T-helper 1 cell treated with Interleukin-12 subunit alpha and Interleukin-12 subunit beta and Interleukin-4 antibody, amounts not matched to agents 30 μg/mL and 1 μg/mL, for 36 hours (primary cell): ENCODE measurements around the gene G3BP1.

ENCODE experiments used
- H3K27ac Mint-ChIP-seq: one replicate; pipeline ENCODE4 v1.8.0; 2021; ENCODE audit warnings: mild to moderate bottlenecking, mixed read lengths
- H3K27me3 Mint-ChIP-seq: one replicate; pipeline ENCODE4 v1.8.0; 2021; ENCODE audit warnings: low read depth, mixed read lengths
- H3K36me3 Mint-ChIP-seq: one replicate; pipeline ENCODE4 v1.8.0; 2021; ENCODE audit warnings: low read depth, mixed read lengths
- H3K4me1 Mint-ChIP-seq: one replicate; pipeline ENCODE4 v1.8.0; 2021; ENCODE audit warnings: low read depth, mixed read lengths
- H3K4me3 Mint-ChIP-seq: one replicate; pipeline ENCODE4 v1.8.0; 2021; ENCODE audit warnings: mild to moderate bottlenecking, moderate library complexity, mixed read lengths
- H3K9me3 Mint-ChIP-seq: one replicate; pipeline ENCODE4 v1.8.0; 2021; ENCODE audit warnings: mixed read lengths

Gene G3BP1

GRCh38 chr5:151798674-151799073 lies 26.9 kb downstream of the G3BP1 start:
- H3K4me1 Mint-ChIP-seq = peaks cover 26% of the 10 kb centered on the region
- H3K27me3 Mint-ChIP-seq = no peaks in the 10 kb centered on the region
- H3K4me3 Mint-ChIP-seq = no peak overlapping the region
- no peaks in the 10 kb centered on the region for H3K9me3 Mint-ChIP-seq
- H3K36me3 Mint-ChIP-seq = peaks cover 56% of the 10 kb centered on the region
- no peak overlapping the region for H3K27ac Mint-ChIP-seq

- Mint-ChIP-seq H3K36me3 (peaks cover 55% of the 10 kb centered on the region), H3K27me3 (no peaks in the 10 kb centered on the region), H3K9me3 (no peaks in the 10 kb centered on the region), H3K4me1 (peaks cover 26% of the 10 kb centered on the region), H3K4me3 (no peak overlapping the region), H3K27ac (no peak overlapping the region)
Observed at GRCh38 chr5:151799407-151799806, 27.7 kb downstream of the G3BP1 start.

- Mint-ChIP-seq H3K27ac (no peak overlapping the region), H3K27me3 (no peaks in the 10 kb centered on the region), H3K36me3 (peaks cover 58% of the 10 kb centered on the region), H3K9me3 (no peaks in the 10 kb centered on the region), H3K4me1 (peaks cover 24% of the 10 kb centered on the region), H3K4me3 (no peak overlapping the region)
Observed at GRCh38 chr5:151800532-151800931, 28.8 kb downstream of the G3BP1 start.

- Mint-ChIP-seq H3K27ac (no peak overlapping the region), H3K9me3 (no peaks in the 10 kb centered on the region), H3K4me3 (no peak overlapping the region), H3K36me3 (peaks cover 66% of the 10 kb centered on the region), H3K4me1 (peaks cover 13% of the 10 kb centered on the region), H3K27me3 (no peaks in the 10 kb centered on the region)
Observed at GRCh38 chr5:151805414-151806223, 33.9 kb downstream of the G3BP1 start.

- H3K27me3 Mint-ChIP-seq = no peaks in the 10 kb centered on the region
- H3K9me3 Mint-ChIP-seq = no peaks in the 10 kb centered on the region
- H3K36me3 Mint-ChIP-seq = peaks cover 75% of the 10 kb centered on the region
- H3K4me1 Mint-ChIP-seq = peaks cover 11% of the 10 kb centered on the region
- no peak overlapping the region for H3K4me3 Mint-ChIP-seq
- no peak overlapping the region for H3K27ac Mint-ChIP-seq
Observed at GRCh38 chr5:151808451-151809169, 36.9 kb downstream of the G3BP1 start.

- H3K36me3 Mint-ChIP-seq = peaks cover 71% of the 10 kb centered on the region
- no peaks in the 10 kb centered on the region for H3K9me3 Mint-ChIP-seq
- H3K4me1 Mint-ChIP-seq = peaks cover 10% of the 10 kb centered on the region
- H3K27me3 Mint-ChIP-seq = no peaks in the 10 kb centered on the region
- no peak overlapping the region for H3K4me3 Mint-ChIP-seq
- no peak overlapping the region for H3K27ac Mint-ChIP-seq
Observed at GRCh38 chr5:151810449-151810848, 38.7 kb downstream of the G3BP1 start.

- no peaks in the 10 kb centered on the region for H3K27me3 Mint-ChIP-seq
- peaks cover 8% of the 10 kb centered on the region for H3K4me1 Mint-ChIP-seq
- no peak overlapping the region for H3K27ac Mint-ChIP-seq
- peaks cover 68% of the 10 kb centered on the region for H3K36me3 Mint-ChIP-seq
- H3K9me3 Mint-ChIP-seq = no peaks in the 10 kb centered on the region
- H3K4me3 Mint-ChIP-seq = no peak overlapping the region
Observed at GRCh38 chr5:151810897-151811296, 39.1 kb downstream of the G3BP1 start.

GRCh38 chr5:151811593-151812321 lies 40.0 kb downstream of the G3BP1 start:
- Mint-ChIP-seq H3K27me3 (no peaks in the 10 kb centered on the region), H3K9me3 (no peaks in the 10 kb centered on the region), H3K4me3 (no peak overlapping the region), H3K27ac (no peak overlapping the region), H3K4me1 (peaks cover 8% of the 10 kb centered on the region), H3K36me3 (peaks cover 66% of the 10 kb centered on the region)

GRCh38 chr5:151812757-151813309 lies 41.1 kb downstream of the G3BP1 start:
- H3K27me3 Mint-ChIP-seq = no peaks in the 10 kb centered on the region
- no peaks in the 10 kb centered on the region for H3K9me3 Mint-ChIP-seq
- no peak overlapping the region for H3K27ac Mint-ChIP-seq
- peaks cover 6% of the 10 kb centered on the region for H3K4me1 Mint-ChIP-seq
- H3K4me3 Mint-ChIP-seq = no peak overlapping the region
- H3K36me3 Mint-ChIP-seq = peaks cover 58% of the 10 kb centered on the region

- peaks cover 3% of the 10 kb centered on the region for H3K4me1 Mint-ChIP-seq
- H3K9me3 Mint-ChIP-seq = no peaks in the 10 kb centered on the region
- no peaks in the 10 kb centered on the region for H3K27me3 Mint-ChIP-seq
- no peak overlapping the region for H3K4me3 Mint-ChIP-seq
- peaks cover 43% of the 10 kb centered on the region for H3K36me3 Mint-ChIP-seq
- no peak overlapping the region for H3K27ac Mint-ChIP-seq
Observed at GRCh38 chr5:151815051-151815450, 43.3 kb downstream of the G3BP1 start.

GRCh38 chr5:151819830-151820229 lies 48.1 kb downstream of the G3BP1 start:
- Mint-ChIP-seq H3K36me3 (peaks cover 16% of the 10 kb centered on the region), H3K9me3 (no peaks in the 10 kb centered on the region), H3K4me1 (peaks cover 2% of the 10 kb centered on the region), H3K4me3 (no peak overlapping the region), H3K27me3 (no peaks in the 10 kb centered on the region), H3K27ac (no peak overlapping the region)

- no peak overlapping the region for H3K4me3 Mint-ChIP-seq
- peaks cover 2% of the 10 kb centered on the region for H3K4me1 Mint-ChIP-seq
- no peaks in the 10 kb centered on the region for H3K9me3 Mint-ChIP-seq
- peaks cover 13% of the 10 kb centered on the region for H3K36me3 Mint-ChIP-seq
- H3K27me3 Mint-ChIP-seq = no peaks in the 10 kb centered on the region
- H3K27ac Mint-ChIP-seq = no peak overlapping the region
Observed at GRCh38 chr5:151820271-151820670, 48.5 kb downstream of the G3BP1 start.

- Mint-ChIP-seq H3K27ac (no peak overlapping the region), H3K36me3 (peaks cover 9% of the 10 kb centered on the region), H3K9me3 (no peaks in the 10 kb centered on the region), H3K4me3 (no peak overlapping the region), H3K4me1 (peaks cover 2% of the 10 kb centered on the region), H3K27me3 (no peaks in the 10 kb centered on the region)
Observed at GRCh38 chr5:151820903-151821302, 49.1 kb downstream of the G3BP1 start.

GRCh38 chr5:151822141-151822540 lies 50.4 kb downstream of the G3BP1 start:
- Mint-ChIP-seq H3K27ac (no peak overlapping the region), H3K4me3 (no peak overlapping the region), H3K27me3 (no peaks in the 10 kb centered on the region), H3K9me3 (no peaks in the 10 kb centered on the region), H3K4me1 (peaks cover 2% of the 10 kb centered on the region), H3K36me3 (peaks cover 4% of the 10 kb centered on the region)
